Measurements from ENCODE around the gene FOXL1.

The FOXL1 gene

GRCh38 chr16:86568677-86569623 lies 9.4 kb upstream of the FOXL1 start:
- DNase-seq (ENCODE audit: low spot score) (no peak), FAIRE-seq (no peak)

- DNase-seq (ENCODE audit: low spot score) (no peak), FAIRE-seq (no peak)
These were observed 8.5 kb upstream of the FOXL1 start for GRCh38 chr16:86569701-86570447.

- FAIRE-seq, result no peak
- DNase-seq (ENCODE audit: low spot score), result no peak
These were observed 7.5 kb upstream of the FOXL1 start for GRCh38 chr16:86570558-86571529.

- FAIRE-seq, result no peak
These were observed 6.8 kb upstream of the FOXL1 start for GRCh38 chr16:86571530-86571915.

GRCh38 chr16:86572041-86572521 lies 6.3 kb upstream of the FOXL1 start:
- DNase-seq (ENCODE audit: low spot score), result no peak
- FAIRE-seq, result no peak

More at GRCh38 chr16:86571530-86571915, 6.8 kb upstream of the FOXL1 start:
- no peak for DNase-seq (ENCODE audit: low spot score)

- DNase-seq (ENCODE audit: low spot score), result no peak
- no peak for FAIRE-seq
These were observed 5.7 kb upstream of the FOXL1 start for GRCh38 chr16:86572606-86573005.

- FAIRE-seq, result no peak
- DNase-seq (ENCODE audit: low spot score), result no peak
These were observed 5.1 kb upstream of the FOXL1 start for GRCh38 chr16:86573215-86573614.

- FAIRE-seq (no peak), DNase-seq (ENCODE audit: low spot score) (no peak)
These were observed 4.5 kb upstream of the FOXL1 start for GRCh38 chr16:86573646-86574508.

GRCh38 chr16:86574646-86575045 lies 3.7 kb upstream of the FOXL1 start:
- DNase-seq (ENCODE audit: low spot score), result no peak
- no peak for FAIRE-seq

- FAIRE-seq (no peak), DNase-seq (ENCODE audit: low spot score) (no peak)
These were observed 3.2 kb upstream of the FOXL1 start for GRCh38 chr16:86575095-86575685.

- FAIRE-seq (no peak), DNase-seq (ENCODE audit: low spot score) (no peak)
These were observed 2.4 kb upstream of the FOXL1 start for GRCh38 chr16:86575754-86576557.

- FAIRE-seq (peak; percentile 27), DNase-seq (ENCODE audit: low spot score) (no peak)
These were observed 1.6 kb upstream of the FOXL1 start for GRCh38 chr16:86576591-86577313.

GRCh38 chr16:86577314-86577971 lies 906 bp upstream of the FOXL1 start:
- FAIRE-seq, result no peak
- no peak for DNase-seq (ENCODE audit: low spot score)

- DNase-seq (ENCODE audit: low spot score), result no peak
- FAIRE-seq, result no peak
These were observed 390 bp downstream of the FOXL1 start for GRCh38 chr16:86578611-86579267.

- no peak for DNase-seq (ENCODE audit: low spot score)
- FAIRE-seq, result no peak
These were observed 1.1 kb downstream of the FOXL1 start for GRCh38 chr16:86579268-86580062.

- DNase-seq (ENCODE audit: low spot score) (no peak), FAIRE-seq (no peak)
These were observed 1.9 kb downstream of the FOXL1 start for GRCh38 chr16:86580063-86580790.

Data from urothelium cell line (cell line).